Measurements from ENCODE around the gene SELENOS.

SELENOS gene, protein sequence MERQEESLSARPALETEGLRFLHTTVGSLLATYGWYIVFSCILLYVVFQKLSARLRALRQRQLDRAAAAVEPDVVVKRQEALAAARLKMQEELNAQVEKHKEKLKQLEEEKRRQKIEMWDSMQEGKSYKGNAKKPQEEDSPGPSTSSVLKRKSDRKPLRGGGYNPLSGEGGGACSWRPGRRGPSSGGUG
- 34.8 to 63.8 (median 49.9) reads per million in 4 experiments for total RNA-seq

DNA sequence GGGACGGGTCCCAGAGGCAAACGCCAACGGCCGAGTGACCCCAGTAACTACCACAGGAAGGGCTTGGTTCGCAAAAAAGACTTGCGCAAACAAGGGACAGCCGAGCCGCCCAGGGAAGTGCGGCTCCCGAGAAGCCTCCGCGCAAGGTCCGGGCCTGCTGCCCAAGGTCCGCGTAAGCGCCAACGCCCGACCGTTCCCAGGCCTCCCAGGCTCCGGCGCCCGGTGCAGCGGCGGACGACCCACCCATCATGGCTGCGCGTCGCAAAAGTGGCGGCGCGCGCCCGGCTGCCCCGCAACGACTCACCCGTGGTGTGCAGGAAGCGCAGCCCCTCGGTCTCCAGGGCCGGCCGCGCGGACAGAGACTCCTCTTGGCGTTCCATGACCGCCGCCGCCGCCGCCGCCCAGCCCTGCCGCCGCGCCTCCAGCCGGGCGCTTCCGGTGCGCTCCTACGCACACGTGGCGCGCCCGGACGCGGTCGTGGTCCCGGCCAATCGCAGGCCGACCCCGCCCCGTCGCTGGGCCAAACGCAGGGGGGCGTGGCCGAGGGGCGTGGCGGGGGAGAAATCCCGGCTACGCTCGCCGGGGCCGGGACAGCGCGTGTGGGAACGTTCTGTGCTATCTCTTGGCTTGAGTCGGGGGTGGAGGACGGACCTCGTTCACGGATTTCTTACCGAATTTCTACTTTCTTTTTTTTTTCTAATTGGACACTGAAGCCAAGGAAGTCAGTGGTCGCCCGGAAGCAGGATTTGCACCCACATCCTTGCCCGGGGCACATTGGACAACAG lies at the start of gene SELENOS:
TSS of gene SELENOS (minus strand) at position 448 of the 785 bp plus-strand sequence. CDS start at position 380, 68 bp downstream.
- peak; percentile 83 for DNase-seq

DNA sequence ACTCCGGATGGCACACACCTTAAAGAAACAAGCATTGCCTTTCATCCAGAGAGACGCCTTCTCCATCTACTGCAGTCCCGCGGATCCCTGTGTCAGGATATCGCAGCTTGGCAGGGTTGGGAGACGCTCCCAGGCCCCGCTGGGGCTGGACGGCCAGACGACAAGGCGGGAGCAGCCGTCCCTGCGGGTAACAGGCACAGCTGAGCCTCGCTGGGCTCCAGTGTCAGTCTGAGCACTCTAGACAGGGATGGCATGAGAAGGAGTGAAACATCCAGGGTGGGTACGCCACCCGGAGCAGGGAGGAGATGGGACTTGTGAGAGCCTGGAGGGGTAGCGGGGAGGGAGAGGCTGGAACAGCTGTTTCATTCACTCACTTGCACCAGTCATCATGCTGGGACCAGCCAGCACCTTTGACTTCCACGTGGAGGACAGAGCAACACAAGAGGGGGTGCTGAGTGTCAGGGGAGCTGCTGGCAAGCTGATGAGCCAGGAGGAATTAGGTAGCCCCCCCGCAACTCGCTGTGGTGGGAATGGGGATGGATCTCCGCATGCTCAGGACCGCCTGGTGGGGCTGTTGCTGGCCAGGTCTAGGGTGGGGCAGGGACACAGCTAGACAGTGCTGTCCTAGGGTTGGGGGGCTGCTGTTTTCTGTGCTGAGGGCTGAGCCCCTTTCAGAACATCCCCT lies 49.3 kb upstream of the SELENOS start:
- DNase-seq, result no peak

DNA sequence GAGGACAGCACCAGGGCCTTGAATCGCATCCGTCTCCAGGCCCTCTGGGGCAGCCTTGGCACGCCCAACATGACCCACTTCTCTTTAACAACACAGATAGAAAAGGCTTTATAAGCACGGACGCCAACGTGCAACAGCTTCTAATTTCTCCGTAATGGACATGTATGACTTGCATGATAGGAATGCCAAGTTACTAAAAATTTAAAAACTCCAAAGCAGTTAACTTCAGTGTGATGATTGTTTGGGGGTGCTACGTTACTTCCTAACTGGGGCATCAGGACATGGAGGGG lies 48.7 kb upstream of the SELENOS start:
- DNase-seq, result no peak

DNA sequence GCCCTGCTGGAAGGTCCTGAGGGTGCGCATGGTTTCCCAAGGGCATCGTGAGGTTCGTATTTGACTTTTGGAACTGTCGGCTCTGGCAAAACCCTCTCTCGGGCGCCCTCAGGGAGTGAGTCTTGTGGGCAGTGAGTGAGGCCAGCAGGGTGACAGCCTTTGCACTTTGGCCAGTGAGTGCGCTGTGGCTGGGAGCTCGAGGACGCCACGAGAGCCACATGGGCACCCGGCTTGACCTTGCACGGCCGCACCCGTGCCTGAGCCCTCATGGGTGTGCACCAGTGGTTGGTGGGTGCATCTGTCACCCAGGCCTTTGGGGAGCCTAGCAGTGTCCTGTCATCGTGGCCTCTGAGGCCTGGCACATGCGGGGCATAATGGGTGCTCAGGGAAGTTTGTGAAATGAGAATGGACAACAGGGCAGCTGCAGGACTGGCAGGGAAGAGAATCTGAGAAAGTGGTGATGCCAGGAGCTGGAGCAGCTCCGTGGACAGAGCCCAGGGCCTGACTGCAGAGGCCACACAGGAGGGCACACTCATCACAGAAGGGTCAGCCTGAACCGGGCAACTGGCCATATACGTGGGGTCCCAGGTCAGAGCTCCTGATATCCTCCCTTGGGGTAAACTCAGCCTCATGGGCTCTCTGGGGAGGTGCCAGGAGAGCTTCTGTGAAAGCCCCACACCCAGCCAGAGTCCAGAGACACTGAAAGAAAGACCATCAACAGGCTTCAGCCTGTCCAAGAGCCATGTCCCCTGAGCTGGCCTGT lies 48.2 kb upstream of the SELENOS start:
- DNase-seq, result no peak

DNA sequence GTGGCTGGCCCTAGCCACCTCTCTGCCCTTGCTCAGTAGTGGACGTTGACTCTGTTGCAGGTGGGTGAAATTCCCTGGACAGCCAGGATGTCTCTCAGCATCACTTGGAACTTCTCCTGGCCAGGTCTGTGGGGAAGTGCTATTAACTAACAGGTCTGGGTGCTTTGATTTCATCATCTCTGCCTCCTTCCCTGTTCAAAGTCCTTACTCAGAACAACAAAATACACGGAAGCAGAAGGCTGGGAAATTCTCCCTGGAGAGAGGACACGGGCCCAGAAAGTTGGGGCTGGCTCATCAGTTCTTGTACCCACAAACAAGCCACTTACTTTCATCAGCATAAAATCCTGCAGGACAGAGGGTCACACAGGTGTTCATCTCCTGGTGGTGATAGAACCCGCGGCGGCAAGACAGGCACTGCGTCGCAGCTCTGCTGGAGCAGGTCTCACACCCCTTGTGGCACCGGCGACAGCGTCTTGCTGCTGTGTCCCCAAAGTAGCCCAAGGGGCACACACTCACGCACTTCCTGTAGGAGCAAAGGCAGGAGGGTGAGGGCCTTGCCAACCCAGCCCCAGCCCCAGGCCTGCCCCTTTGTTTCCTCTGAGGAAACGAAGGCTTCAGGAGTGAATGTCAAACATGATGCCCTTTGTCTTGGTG lies 47.4 kb upstream of the SELENOS start:
- DNase-seq, result no peak

DNA sequence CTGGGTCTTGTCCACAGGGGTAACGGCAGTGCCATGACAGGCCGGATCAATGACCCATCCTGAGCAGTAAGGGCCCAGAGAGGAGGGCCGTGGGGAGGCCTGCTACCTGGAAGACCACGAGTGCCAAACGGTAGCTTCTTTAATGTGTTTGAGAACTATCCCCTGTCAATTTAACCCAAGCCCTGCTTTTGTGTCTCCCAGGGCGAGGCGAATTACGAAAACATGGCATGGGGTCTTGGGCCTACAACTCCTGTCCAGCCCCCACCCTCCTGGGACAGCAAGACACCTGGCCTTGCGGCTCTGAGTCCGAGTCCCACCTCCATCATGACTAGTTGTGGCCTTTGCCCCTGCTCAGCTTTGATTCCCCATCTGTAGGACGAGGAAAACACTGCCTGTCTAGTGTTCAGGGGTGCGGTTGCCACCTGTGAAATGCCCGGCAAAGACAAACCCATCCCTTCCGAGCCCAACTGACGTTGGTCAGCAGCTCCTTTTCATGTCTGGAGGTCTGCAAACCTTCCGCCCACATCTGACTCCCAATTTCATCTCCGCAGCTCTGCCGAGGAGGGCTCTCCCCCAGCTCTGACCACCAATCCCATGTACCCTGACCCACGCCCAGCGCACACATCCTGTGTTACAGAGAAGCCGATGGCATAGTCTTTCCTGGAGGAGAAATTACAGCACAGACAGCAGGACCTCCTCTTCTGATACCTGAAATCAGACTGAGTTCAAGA lies 46.7 kb upstream of the SELENOS start:
- DNase-seq, result no peak

DNA sequence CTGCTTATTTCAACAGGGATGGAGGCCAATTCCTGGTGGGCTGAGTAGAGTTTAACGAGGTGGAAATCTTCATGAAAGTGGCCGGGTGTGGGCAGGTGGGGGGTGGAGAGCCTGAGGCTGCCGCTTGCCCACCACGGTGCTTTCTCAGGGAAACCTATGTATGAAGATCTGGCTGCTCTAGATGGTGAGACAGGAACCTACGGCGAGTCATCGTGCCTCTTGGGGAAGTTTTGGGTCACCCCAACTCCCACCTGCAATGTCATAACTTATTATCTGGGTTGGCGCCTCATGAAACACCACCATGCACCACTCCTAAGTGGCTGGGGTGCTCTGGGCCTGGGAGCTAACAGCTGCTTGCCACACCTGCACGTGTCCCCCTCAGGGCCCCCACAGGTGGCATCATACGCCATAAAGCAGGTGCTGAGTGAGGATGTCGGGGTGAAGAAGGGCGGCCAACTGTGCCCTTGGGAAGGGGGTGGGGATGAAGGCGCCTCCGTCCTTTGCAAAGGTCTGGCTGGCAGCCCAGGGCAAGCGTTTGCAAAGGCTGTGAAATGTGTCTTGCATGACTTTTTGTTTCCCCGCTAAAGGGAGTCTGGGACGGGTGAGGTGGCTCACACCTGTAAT lies 45.7 kb upstream of the SELENOS start:
- no peak for DNase-seq

DNA sequence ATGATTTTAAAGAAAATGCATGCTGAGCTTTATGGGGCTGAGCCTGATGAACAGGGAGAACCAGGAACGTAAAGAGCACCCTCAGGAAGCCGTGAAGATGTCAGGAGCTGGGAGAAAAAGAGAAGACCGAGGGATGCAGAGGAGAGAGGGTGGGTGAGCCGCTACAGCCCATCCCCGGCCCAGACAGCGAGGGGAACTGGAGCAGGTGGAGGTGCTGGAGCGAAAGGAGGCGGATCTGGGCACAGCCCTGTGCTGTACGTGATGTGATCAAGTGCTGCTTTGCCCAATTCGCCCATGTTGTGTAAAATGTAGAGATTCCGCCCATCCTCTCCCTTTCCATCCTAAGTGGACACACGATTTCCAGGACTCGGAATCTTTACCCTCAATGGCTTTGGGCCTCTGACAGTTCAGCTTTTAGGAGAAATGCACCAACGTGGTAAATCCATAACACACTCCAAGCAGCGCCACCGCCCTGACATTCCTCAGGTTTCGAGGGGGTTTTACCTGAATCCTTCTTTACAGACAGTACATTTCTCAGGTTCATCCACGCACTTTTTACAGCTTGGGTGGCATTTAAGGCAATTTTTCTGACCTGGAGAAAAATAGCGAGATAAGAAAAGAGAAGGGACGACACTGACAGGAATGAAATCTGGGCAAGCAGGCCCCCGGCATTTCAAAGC lies 44.9 kb upstream of the SELENOS start:
- no peak for DNase-seq

DNA sequence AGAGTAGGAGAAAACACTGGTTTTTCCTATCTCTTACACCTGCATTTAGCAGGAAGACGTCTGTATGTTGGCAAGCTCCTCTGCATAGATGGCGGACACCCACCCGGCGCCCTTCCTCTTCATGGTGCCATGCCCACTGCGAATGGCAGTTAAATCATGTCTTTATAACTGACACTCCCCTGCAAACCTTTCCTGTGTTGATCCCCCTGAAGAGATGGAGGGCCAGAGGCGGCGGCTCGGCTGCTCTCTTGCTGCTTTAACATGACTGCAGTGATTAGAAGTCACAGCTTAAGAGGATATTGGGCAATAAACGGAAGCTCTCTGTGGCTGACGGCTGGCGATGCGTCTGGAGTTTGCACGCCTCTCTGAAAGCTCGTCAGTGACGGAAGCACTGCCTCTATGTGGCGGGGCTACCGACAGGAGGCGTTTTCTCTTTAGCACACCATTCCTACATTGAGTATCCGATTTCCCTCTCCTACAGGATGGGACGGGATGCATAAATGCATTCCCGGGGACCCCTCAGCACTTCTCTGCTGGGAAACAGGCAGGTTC lies 43.3 kb upstream of the SELENOS start:
- peak; percentile 14 for DNase-seq

DNA sequence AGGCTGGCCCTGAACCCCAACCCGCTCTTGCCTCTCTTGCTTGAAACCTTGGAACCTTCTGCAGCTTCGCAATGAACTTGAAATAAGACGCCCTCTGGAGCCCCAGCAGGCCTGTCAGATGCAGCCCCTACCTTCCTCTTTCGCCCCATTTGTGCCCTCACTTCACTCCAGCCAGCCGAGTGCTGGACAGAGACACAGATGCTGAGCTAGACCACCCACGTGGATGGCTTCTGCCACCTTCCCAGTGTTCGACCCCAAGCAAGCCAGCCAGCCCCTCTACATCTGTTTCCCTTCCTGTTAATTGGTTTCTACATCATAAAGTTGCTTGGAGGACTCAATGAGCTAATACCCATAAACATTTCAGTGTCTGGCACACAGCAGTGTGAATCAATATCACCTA lies 41.6 kb upstream of the SELENOS start:
- DNase-seq, result no peak

DNA sequence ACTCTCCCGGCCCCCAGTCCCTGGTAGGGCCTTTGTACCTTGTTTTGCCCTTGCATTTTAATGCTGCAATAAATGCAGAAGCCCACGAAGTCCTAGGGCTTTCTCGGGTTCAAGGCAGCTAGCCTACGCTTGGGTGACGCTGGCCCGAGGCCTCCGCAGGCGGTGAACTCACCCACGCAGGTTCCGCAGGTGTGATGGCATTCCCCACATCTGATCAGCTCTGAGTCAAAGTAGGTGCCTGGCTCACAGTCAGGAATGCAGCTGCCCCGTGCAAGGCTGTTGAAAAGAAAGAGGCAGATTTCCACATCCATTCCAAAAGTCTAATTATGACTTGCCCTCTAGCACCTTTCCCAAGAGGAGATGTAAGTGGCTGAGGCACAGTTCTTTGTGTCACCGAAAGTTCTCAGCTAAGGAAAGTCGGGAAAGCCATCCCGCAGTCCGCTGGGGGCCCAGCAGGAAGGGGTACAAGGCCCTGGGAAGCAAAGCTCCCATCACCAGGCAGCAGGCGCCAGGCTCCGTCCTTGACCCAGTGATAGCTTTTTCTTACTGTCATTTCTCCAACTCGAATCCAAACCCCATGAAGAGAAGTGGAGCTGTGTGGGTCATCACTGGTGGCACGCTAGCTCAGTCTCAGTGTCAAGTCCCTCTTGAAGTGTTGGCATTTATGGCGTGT lies 41.0 kb upstream of the SELENOS start:
- DNase-seq, result no peak

DNA sequence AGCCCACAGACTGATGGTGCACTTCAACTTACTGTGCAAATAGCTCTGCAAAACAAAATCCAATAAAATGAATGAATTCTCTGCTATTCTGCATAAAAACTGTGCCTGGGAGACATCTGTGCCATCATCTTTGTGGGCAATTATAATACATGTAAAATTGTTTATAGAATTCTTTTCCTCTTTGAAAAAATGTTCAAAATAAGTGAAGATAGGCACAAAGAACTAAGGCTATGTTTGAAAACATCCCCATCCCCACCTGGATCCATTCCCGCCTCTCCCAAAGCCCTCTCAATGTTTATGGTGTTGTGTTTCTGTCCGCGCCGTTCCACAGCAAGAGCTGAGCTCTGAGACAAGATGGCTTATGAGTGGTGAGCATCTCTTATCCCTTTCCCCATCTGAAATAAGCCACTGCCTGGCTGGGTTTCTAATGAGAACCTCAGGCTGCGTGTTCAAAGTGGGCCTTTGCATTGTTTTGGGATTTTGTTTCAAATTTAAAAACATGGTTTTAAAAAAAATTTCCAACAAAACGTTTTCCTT lies 40.1 kb upstream of the SELENOS start:
- no peak for DNase-seq

DNA sequence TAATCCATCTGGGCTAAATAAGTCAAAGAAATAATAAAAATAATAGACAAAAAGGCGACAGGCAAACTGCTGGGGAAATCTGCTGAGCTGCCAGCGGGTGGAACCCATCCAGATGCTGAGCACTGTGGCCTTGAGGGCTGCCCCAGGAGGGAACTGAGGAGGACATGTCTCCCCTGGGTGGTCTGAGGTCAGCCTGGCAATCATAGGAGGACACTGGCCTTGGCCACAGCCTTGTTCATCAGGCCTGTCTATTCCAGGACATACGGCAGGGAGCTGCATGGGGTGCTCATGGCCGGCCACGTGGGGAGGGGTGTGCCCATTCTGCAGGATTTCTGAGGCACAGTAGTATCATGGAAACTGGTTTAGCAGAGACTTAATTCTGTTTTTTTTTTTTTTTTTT lies 39.2 kb upstream of the SELENOS start:
- DNase-seq, result no peak

DNA sequence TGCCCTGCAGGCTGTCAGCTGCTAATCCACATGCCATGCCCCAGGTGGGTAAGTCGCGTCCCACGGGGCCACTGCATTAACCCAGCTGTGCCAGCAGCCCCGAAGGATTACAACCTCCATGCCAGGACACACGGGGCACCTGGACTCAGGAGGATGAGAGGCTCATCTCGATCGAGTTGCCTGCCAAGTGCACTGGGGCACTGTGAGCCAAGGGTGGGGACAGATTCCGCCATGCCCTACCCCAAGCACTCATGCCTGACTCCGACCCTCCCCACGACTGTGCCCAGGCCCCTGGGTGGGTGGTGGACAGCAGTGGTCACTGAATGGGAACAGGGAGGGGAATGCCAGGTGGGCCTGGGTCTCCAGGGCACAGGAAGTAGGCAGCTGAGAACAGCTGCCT lies 38.5 kb upstream of the SELENOS start:
- DNase-seq, result no peak

DNA sequence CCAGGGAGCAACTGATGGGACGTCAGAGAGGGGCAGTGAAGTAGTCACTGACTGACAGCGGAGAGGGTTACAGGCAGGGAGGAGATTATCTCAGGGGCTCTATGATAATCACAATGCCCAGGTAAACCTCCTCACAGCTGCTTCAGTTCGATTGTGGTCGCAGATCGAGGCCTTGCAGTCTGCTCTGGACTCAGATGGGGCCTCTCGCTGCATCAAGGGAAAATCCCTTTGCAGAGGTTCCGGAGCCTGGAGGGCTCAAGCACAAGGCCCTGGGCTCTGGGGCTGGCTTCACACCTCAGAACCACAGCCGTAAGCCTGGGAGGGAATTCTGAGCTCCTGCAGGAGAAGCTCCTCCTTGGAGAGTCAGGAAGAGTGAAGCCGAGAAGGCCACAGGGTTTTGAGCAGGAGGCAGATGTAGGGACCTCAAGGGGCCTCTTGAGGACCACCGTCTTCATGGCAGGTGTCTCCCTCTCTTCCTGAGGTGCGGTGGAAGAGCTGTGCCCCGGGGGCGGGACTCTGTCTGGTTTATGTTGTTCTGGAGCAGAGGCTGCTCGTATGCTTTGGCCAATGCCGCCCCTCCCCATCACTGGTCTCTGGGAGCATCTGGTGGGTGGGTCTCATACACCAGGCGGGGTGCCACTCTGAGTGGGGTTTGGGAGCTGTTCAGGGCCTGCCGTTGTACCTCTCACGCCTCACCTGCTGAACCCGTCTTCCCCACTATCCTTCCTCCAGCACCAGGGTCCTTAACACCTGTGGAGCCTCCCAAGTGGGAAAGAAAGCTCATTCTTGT lies 37.2 kb upstream of the SELENOS start:
- no peak for DNase-seq

DNA sequence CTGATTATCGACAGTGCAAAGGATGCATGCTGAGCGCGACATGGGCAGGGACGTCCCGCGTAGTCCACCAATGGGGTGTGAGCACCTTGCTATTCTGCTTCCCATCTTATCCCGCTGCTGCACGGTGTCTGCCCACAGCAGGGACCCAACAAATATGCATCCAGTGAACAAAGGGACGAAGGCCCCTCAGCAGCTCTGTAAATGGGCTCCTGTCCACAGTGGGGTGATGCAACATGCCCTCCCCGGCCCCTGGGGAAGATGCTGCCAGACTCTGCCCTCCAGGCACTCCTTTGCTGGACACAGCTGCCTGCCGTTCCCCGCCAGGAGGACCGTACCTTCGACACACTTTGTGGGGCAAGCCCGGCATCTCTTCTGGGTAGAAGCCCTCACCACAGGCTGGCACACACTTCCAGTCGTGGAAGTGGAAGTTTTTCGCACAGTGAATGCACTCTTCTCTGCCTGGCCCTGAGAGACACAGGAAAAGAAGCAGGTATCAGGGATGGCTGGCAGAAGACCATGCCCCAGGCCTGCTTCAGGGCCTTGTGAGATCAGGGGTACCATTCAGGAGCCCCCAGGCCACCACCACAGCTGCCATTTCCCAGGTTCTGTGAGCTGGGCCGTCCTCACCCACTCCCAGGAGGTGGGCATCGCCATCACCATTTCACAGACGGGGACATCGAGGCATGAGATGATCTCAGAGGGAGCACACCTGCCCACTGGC lies 35.9 kb upstream of the SELENOS start:
- DNase-seq, result no peak

DNA sequence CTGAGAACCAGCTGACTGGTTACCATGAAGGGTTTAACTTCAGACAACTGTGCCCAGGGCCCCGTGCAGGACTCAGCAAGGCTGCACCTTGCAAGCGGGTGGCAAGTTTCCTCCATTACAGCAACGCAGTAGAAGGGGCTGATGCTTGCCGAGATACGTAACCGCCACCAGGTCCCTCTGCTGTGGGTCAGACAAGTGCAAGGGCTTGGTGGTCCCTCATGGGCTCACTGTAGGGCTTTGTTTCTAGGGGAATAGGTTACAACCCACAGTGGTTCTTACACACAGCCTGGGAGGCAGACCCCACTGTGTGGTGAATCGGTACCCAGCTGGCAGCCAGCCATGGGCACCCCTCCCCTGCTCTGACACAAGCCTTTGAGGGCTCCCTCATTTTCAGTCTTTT lies 33.2 kb upstream of the SELENOS start:
- DNase-seq, result no peak

DNA sequence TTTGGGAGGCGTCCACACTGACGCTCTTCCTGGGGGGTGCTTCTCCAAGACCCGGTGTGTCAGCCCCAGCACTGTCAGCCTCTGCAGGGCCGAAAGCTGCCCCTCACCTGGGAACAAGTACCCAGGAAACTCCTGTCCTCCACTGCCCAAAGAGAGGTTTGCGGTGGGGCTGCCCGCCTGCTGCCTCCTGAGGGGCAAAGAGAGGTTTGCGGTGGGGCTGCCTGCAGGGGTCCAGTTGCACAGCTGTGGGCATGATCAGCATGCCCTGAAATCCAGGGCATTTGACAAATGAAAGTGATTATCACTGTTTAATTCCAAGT lies 32.8 kb upstream of the SELENOS start:
- DNase-seq, result no peak
